Esophagus mucosa (tissue), 1 donor: Measurements from ENCODE around the gene FTSJ1. TPM values are rescaled to one million over a fixed set of nuclear protein-coding genes. Genes with fewer than 3 reads are reported as not detected.
A peak's percentile ranks its signal among the peaks of the same experiment; 100 is the strongest.

Source experiments
- ATAC-seq: fragments of 200-7000 bp; cut with Tn5 transposase; one replicate; pipeline ENCODE4 v1.9.1; 2020
- total RNA-seq: library from RNA; stranded (reverse); gene quantifications from one replicate; pipeline ENCODE4 v1.2.4, GENCODE V29; 2023
- donor health status: DM: yes; HTN: yes; CAD: no.

FTSJ1 gene
- total RNA-seq, 1 donor from 2014 or later, result 33.8 TPM

DNA sequence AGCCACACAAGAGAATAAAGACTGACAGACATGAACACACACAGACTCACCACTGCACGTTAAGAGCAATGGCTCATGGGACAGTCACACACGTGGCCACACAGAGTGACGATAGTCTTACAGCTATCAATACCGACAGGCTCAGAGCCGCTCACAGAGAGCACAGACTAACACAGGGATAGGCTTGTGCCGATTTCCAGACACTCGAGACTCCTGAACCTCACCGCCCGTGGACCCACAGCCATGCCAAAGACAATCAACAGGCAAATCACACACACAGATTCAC is 5.2 kb upstream of the FTSJ1 start:
- no peak for ATAC-seq

DNA sequence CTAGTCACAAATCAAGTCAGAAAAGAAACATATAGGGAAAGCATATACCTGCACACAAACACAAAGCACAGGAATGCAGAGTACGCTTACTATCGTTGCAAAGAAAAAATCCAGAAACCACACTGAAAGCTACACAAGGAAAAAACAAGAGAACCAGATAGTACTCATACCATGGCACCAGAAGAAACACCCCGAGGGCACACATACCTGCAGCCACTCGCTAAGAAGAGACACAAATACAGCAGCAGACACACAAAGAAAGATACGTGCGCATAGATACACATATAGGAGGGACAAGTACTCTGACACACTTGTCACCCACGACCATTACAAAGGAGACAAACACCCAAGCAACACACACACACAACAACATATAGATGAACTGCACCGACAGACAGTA is 4.5 kb upstream of the FTSJ1 start:
- ATAC-seq, result no peak

DNA sequence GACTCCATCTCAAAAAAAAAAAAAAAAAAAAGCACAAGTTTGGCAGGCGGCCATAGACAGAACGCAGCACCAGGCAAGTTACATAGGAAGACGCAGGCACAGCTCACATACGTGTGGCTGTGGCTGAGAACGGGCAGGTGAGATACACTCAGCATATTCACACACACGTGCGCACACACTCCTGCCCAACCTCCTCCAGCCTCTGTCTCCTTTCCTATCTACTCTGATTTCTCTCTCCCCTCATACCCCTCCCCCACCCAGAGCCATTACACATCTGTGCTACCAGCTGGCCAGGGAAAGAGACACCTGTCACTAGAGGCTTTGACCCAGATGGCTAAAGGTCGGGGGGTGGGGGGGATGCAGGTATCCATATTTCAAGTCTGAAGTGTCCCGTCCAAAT is 3.8 kb upstream of the FTSJ1 start:
- ATAC-seq, result no peak

DNA sequence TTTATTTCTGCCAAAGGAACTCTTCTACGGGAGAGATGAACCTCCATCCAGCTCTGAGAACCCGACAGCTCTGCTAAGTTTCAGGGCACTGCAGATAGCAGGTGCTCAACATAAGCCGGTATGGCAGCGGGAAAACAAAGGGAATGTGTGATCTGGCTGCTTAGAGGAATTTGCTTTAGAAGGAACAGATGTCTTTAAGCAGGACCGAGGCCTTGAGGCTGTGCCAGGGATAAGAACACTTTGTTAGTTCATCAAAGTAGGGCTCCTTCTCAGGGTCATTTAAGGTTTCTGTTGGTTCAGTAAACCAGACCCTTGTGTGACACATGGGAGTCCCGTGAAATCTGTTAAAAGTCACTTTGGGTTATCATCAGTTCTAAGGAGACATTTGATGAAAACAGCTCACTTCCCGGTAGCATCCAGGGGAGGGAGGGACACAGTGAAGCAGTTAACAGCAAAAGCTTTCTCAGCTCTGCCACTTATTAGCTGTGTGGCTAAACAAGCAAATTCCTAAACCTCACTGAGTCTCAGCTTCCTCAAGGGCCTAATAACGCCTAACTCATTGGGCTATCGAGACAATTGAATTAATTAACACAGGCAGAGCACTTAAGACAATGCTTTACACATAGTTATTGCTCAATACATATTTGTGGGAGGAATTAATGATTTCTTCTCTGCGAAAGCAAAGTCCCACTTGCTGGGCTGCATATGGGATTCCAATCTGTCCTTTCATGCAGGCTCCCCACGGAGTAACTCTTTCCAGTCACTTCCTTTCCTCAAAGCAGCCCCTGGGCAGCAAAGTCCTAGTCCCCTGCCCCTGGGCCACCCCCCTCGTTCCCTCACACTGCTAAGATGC is 2.9 kb upstream of the FTSJ1 start:
- no peak for ATAC-seq

DNA sequence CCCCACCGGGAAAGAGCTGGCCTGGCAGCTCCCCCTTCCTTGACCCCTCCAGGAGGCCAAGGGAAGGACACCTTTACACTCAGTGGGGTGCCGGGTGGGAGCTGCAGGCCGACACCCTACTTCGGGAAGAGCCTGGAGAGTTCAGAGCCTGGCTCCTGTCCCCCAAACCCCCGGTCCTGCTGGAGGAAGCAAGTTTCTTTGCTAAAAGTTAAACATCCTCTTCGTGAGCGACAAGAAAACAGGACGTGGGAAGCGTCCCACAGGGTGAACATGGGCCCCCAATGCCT is 2.4 kb upstream of the FTSJ1 start:
- ATAC-seq, result no peak

DNA sequence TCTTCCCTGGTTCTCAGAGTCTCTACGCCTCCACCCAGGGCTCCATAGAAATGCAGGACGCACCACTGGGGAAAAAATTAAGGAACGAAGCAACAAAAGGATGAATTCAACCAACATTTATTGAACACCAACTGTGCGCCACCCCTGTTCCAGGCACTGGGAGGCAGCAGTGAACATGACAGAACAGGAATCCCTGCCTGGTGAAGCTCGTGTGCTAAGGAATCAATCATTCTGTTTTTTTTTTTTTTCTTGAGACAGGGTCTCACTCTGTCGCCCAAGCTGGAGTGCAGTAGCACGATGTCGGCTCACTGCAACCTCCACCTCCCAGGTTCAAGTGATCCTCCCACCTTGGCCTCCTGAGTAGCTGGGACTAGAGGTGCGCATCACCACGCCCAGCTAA is 1.9 kb upstream of the FTSJ1 start:
- no peak for ATAC-seq

DNA sequence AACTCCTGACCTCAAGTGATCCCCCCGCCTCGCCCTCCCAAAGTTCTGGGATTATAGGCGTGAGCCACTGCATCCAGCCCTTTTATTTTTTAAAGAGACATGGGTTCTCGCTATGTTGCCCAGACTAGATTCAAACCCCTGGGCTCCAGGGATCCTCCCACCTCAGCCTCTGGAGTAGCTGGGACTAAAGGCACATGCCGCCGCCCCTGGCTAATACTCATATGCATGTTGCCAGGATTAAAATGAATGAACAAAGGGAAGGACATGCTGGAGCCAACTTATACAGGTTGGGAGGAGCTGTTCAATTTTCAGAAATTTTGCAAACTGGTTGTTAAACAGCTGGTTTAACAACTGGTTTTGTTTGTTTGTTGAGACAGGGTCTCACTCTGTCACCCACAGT is 1.4 kb upstream of the FTSJ1 start:
- ATAC-seq, result no peak

DNA sequence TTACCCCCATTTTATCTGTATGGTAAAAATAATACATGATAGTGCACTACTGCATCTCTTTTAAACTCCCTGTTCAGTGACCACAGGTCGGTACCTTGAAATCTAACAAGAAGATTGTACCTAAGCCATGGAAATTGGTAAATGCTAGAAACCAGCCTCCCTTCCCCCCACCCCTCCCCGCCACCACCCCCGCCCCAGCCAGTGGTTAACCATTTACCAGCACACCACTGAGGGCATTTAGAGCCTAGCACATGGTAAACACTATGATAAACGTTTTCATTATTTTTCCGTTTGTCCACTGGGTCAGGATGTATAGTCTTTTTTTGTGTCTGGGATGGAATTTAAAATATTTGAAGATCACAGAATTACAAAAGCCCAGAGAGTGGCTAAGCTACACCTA is 703 bp upstream of the FTSJ1 start:
- no peak for ATAC-seq

DNA sequence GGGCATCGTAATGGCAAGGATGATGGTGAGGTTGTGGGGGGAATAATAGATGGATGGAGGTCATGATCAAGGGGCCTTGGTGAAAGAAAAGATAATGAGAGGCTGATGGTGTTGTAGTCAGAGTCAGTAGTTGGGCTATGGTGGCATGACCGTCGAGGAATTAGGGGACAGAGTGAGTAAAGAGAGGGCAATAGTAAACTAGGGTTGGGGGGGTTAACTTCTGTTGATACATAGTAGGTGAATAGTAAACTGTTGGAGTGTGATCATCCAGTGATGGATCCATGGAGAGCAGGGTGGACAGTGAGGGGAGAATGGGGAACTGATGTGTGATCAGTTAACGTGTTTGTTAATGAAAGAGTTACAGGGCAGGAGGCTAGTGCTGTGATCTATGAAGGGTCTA is 920 bp downstream of the FTSJ1 start:
- no peak for ATAC-seq

DNA sequence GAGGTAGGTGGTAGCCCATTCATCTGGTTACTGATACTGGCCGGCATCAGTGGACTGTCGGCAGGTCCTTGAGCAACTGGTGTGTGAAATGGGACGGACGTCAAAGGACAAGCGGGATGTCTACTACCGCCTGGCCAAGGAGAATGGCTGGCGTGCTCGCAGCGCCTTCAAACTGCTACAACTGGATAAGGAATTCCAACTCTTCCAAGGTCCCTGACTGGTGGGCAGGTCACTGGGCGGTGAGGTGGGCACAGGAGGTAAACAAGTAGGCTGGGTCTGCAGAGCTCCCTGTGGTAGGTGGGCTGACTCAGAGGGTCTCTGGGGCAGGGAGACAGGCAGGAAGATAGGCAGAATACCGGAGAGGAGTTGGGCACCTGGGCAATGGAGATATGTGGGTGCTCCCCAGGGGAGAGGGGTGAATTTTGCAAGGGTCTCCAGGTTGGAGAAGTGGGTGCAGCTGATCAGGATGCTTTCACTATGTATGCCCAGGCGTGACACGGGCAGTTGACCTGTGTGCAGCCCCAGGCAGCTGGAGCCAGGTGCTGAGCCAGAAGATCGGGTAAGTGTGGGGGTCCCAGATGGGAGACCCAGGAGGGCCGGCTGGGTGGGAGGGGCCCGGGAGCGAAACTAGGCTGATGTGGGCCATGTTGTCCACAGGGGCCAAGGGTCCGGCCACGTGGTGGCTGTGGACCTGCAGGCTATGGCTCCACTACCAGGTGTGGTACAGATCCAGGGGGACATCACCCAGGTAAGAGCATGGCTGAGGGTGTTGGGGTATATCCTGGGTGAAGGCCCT is 2.2 kb downstream of the FTSJ1 start:
- ATAC-seq, result no peak

DNA sequence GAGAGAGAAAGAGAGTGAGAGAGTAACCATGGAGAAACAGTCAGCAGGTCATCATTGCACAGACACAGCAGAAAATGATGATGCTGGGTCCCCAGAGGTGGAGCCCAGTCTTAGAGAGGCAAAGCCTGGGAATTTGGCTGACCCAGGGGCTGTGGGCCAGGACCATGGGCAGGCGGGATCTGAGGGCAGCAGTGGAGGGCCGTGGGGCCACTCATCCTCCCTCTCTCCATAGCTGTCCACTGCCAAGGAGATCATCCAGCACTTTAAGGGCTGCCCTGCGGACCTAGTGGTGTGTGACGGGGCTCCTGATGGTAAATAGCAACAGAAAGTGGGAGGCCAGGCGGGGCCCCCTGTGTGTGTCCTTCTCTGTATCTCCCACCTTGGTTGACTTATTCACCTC is 2.8 kb downstream of the FTSJ1 start:
- no peak for ATAC-seq

DNA sequence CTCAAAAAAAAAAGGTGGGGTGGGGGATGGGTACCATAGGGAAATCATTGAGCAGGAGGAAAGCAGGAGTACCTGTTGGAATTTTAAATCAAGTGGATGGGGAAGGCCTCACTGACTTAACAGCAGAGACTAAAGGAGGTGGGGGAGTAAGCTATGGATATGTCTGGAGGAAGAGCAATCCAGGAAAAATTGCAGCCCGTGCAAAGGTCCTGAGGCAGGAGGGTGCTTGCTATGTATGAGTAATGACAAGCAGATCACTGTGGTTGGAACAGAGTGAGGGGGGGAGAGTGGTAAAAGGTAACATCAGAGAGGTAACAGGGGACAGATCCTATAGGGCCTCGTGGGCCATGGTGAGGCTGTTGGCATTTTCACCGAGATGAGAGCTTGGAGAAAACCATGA is 4.1 kb downstream of the FTSJ1 start:
- no peak for ATAC-seq

DNA sequence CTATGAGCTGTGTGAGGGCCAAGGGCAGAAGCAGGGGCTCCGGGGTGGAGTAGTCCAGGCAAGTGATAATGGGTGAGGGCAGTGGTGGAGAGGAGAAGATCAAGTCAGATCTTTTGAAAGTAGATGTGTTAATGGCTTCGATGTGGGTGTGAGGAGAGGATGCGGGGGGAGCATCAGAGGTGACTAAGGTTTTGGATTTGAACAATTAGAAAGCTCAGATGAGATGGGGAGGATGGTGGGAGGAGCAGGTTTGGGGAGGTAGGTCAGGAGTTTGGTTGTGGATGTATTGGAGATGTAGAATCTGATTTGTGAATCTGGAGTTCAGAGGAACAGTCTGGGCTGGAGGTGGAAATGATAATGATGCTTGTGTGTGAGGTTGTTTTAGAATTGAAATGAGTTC is 4.6 kb downstream of the FTSJ1 start:
- no peak for ATAC-seq

DNA sequence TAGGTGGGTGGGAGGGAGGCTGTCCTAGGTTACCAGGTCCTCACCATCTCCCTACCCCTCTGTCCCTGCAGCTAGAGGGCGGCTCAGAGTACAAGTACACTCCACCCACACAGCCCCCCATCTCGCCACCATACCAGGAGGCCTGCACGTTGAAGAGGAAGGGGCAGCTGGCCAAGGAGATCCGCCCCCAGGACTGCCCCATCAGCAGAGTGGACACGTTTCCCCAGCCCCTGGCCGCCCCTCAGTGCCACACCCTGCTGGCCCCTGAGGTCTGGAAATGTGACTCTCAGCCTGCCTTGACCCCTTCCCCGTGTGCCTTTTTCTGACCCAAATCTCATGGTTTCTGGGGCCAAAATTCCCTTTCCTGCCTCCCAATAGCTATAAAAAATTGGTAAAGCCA is 6.5 kb downstream of the FTSJ1 start:
- ATAC-seq, result no peak

DNA sequence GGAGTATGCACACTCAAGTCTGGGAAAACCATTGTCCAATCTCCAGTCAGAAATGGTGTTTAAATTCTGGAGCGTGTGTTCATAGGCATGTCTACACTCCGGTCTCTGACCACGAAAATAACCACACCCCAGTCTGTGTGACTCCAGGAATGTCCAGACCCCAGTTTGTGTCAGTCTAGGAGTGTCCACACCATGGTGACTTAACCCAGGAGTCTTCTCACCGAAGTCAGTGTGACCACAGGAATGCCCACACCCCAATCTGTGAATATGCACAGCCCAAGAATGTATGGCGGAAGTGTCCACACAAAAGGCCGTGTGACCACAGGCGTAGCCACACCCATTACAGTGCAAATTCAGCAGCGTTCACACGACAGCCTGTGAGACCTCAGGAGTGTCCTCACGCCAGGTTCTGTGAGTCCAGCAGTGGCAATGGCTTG is 11.4 kb downstream of the FTSJ1 start:
- ATAC-seq, result peak; percentile 65

DNA sequence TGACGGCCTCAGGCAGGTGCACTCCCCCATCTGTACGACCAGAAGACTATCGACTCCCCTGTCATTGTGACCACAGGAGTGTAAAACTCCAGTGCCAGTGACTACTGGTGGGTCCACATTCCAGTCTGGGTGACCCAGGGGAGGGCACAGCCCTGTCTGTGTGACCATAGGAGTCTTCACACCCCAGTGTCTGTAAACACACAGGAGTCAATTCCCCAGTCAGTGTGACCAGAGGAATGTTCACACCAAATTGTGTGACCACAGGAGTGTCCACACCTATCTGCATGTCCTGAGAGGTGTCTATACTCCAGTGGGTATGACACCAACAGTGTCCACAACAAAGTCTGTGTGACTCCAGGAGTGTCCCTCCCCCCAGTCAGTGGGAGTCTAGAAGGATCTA is 12.0 kb downstream of the FTSJ1 start:
- ATAC-seq, result no peak

DNA sequence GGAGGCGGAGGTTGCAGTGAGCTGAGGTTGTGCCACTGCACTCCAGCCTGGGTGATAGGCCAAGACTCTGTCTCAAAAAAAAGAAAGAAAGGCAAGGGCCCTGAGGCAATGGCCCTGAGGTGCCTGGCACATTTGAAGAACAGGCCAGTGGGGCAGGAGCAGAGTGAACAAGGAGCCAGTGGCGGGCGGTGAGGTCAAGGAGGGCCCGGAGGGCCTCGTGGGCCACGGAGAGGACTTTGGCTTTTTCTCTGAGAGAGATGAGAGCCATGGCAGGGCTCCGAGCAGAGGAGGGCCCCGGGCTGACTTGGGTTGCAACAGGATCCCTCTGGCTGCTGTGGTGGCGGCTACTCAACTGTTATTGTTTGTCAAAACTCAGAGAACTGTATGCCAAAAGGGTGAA is 13.3 kb downstream of the FTSJ1 start:
- ATAC-seq, result no peak

DNA sequence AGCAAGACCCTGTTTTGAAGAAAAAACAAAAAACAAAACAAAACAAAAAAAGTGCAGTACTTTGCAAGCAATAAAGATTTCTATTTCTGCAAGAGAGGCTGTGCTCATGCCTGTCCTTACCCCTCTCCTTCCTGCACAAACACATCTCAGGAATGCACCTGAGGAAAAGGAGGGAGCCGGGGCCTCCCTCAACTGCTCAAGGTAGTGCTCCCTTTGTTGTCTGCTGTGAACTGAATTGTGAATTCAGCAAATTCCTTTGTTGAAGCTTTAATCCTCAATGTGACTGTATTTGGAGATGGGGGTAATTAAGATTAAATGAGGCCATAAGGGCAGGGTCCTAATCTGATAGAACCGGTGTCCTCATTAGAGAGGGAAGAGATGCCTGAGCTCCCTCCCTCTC is 13.9 kb downstream of the FTSJ1 start:
- peak; percentile 53 for ATAC-seq

DNA sequence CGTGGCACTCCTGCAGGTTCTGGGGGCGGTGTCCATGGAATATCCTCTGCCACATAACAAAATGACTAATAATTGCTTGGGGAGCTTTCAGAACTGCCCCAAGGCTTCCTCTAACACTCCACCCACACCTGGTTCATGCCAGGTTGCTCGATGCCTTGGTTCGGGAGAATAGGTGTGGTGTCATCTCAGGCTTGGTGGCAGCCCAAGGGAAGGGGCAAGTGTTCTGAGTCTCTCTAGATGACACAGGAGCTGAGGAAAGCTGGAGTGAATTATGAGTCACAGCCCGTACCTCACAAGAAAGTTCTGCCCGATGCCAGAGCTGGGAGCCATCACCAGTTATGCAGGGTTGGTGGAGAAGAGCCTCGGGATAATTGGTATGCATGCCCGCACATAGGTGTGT is 14.7 kb downstream of the FTSJ1 start:
- ATAC-seq, result peak; percentile 84

DNA sequence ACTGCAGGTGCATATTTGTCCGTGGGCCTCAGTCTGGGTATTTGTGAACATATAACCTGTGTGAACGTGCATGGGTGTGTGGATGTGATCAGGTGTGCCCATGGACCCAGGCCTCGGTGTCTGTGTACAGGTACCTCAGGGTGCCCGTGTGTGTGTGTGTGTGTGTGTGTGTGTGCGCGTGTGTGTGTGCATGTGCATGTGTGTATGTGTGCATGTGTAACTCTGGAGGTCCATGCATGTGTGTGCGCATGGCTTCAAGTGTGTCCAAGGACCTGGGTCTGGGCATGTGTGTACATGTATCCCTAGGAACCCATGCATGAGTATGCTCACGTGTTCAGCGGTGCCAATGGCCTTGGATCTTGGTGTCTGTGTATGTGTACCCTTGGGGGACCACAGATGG is 15.8 kb downstream of the FTSJ1 start:
- ATAC-seq, result no peak

DNA sequence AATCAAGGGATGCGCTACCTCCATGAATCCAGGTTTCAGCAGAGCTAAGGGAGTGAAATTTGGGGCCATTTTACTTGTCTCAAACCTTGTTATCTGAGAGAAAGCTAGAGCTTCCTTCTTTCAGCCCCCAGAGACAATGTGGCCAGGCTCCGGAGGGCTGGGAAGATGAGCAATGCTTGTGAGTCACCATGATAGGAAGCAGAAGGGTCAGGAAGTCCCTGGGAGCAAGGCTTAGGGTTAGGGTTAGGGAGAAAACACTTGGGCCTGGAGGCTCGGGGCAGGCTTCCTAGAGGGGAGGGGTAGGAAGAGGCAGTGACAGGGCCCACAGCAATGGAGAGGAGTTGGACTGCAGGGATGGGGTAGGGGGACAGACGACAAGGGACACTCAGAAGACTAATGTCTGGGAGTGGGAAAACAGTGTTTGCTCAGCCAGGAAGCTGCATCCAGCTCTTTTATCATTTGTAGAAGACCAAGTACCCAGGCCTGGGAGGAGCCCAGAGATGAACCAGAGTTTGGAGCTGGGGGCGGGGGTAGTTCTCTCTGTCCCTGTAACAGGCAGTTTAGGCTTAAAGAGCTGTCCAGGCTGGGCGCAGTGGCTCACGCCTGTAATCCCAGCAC is 16.4 kb downstream of the FTSJ1 start:
- ATAC-seq, result no peak

DNA sequence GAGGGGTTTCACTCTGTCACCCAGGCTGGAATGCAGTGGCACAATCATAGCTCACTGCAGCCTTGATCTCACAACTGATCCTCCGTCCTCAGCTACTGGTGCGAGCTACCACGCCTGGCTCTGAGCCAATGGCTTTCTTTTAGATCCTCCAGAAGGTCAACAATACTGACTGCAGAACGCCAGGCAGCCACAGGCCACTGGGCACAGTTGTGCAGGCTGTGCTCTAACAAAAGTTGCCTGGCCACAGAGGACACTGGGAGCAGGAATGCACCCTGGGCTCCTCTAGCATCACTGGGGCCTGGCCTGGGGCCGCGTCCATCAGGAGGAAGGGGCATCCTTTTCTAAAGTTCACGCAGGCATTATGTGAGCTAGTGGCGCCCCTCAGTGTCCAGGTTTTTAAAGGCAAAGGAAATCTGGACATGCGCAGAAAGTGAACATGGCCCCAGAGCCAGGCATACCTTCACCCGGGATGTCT is 17.9 kb downstream of the FTSJ1 start:
- no peak for ATAC-seq

DNA sequence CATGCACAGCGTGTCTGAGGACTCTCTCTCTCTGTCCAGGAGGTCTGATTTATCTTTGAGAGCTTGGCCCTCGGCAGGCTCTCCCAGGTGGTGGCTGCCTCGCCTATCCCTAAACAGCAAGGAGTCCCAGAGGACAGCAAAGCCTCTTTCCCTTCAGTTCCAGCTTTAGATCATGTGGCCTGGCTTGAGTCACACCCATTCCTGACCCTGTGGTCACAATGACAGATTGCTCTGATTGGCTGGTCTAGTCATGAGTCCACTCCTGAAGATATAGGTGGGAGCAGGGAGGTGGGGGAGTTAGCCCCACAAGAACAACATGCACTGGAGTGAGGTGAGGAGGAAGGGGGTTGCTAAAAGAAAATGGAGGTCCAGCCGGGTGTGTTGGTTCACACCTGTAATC is 20.7 kb downstream of the FTSJ1 start:
- no peak for ATAC-seq

DNA sequence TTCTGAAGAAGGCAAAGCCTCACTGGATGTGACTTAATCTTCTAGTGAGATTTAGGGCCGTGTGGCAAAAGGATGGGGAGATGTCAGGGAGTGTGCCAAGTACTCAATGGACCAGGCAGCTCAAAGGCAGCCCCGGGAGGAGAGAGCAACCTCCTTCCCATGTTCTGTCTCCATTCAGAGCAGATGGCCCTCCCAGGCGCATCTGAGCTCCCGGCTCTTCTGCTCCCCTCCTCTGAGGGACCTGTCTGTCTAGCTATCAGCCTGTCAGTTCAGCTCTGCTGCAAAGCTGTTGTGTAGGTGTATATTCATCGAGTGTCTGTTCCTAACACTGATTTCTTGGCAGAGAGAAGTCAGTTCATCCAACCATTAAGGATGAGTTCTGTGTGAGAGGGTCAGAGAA is 21.9 kb downstream of the FTSJ1 start:
- ATAC-seq, result no peak
